Bone marrow (tissue), 2 donors: ENCODE measurements around the gene PGAP3.
"Not testable (repeated sequence)": the region's sequence is repeated elsewhere in the genome, so short reads cannot be mapped to it uniquely, and the experiment has no call there.

Experiments
- DNase-seq, 2 donors: peaks; one replicate each; lab custom pipeline; 2025; lab: John Stamatoyannopoulos, UW

The PGAP3 gene

DNA sequence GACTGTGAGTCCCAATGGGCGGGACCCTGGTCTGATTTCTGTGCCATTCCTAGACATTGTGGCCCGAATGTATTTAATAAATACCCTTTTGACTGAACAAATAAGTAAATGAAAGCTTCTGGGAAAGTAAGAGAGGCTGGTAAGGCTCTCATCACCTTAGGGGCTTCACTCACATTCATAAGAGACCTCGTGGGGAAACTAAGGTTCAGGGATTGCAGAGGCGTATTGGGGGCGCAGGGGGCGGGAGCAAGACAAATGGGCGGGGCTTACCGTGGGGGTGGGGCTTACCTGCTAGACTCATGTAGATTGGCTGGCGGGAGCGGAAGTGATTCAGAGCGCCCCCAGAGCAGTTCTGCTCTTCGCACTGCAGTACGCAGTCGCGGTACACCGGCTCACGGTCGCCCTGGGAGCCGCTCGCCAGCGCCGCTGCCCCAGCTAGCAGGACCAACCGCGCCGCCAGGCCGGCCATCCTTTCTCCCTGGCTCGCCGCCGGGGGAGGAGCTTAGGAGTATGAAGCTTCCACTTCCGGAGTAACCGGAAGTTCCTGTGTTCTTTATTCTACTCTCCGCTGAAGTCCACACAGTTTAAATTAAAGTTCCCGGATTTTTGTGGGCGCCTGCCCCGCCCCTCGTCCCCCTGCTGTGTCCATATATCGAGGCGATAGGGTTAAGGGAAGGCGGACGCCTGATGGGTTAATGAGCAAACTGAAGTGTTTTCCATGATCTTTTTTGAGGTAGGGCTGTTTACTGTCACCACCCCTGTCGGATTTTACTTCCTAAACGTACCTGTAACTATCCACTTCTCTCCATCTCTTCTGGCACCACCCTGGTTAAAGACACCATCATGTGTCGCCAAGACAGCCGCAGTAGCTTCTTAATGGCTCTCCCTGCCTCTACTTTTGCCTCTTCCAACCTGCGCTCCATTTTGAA is at the start of gene PGAP3:
PGAP3 (minus strand) TSS at position 512 of the 929 bp plus-strand sequence; CDS start at position 469, 43 bp downstream.
- peak; percentile 53 to 74 for DNase-seq

- DNase-seq, result no peak
Measured at GRCh38 chr17:39737206-39737759, 49.4 kb upstream of the PGAP3 start.

GRCh38 chr17:39736319-39737165 is 48.7 kb upstream of the PGAP3 start:
- DNase-seq, result no peak

- no peak for DNase-seq
Measured at GRCh38 chr17:39735882-39736281, 48.0 kb upstream of the PGAP3 start.

DNA sequence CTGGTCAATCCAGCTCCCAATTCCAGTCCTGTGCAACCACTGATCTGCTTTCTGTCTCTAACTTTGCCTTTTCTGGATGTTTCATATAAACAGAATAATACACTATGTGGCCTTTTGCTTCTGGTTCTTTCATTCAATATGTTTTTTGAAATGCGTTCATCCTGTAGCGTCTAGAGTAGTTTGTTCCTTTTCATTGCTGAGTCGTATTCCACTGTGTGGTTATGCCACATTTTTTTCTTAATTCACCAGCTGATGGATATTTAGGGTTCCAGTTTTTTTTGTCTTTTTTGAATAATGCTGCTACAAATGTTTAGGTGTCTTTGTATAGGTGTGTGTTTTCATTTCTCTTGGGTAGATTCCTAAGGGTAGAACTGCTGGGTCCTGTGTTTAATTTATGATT is 44.7 kb upstream of the PGAP3 start:
- DNase-seq, result no peak

- DNase-seq, result peak; percentile 60 to 94
Measured at GRCh38 chr17:39730095-39730921, 42.5 kb upstream of the PGAP3 start, which contains the start of gene MIEN1. Gene MIEN1 (minus strand): TSS chr17:39730532. CDS start chr17:39730495, 37 bp downstream.

DNA sequence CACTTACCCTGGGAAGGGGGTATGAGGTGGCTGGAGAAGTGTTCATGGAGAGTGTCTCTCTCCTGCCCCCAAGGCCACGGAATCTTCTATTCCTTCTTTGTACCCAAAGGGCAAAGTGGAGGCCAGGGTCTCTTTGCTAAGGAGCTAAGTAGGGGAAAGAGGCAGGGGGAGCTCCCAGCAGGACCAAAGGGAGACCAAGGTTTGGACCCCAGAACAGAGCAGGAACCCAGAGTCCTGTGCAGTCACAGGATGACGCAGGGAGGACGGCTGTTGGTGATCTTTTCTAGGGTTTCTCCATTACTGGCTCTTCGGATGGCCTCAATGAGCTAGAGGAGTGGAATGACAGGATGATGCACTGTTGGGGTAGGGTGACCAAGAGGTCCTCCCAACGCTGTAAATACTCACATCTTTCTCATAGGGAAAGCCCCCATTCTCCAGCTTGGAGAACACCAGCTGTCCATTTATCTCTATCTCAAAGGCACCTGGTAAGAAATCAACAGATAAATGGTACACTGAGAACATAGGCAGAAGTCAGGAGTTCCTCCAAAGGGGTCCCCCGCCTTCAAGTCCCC is 41.5 kb upstream of the PGAP3 start:
- DNase-seq, result no peak

- no peak for DNase-seq
Measured at GRCh38 chr17:39727556-39727955, 39.7 kb upstream of the PGAP3 start.

GRCh38 chr17:39726617-39727016 is 38.8 kb upstream of the PGAP3 start:
- DNase-seq, result no peak

DNA sequence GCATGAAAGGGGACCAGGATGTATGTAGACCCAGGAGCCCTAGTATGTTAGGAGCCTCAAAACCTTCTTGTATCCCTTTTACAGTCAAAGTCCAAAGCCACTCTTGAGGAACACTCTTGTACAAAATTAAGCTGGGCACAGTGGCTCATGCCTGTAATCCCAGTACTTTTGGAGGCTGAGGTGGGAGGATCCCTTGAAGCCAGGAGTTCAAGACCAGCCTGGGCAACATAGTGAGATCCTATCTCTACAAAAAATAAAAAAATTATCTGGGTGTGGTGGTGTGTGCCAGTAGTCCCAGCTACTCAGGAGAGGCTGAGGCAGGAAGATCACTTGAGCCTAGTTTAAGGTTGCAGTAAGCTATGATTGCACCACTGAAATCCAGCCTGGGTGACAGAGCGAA is 38.1 kb upstream of the PGAP3 start:
- not testable (repeated sequence) for DNase-seq

- no peak for DNase-seq
Measured at GRCh38 chr17:39724731-39725130, 36.9 kb upstream of the PGAP3 start.

DNA sequence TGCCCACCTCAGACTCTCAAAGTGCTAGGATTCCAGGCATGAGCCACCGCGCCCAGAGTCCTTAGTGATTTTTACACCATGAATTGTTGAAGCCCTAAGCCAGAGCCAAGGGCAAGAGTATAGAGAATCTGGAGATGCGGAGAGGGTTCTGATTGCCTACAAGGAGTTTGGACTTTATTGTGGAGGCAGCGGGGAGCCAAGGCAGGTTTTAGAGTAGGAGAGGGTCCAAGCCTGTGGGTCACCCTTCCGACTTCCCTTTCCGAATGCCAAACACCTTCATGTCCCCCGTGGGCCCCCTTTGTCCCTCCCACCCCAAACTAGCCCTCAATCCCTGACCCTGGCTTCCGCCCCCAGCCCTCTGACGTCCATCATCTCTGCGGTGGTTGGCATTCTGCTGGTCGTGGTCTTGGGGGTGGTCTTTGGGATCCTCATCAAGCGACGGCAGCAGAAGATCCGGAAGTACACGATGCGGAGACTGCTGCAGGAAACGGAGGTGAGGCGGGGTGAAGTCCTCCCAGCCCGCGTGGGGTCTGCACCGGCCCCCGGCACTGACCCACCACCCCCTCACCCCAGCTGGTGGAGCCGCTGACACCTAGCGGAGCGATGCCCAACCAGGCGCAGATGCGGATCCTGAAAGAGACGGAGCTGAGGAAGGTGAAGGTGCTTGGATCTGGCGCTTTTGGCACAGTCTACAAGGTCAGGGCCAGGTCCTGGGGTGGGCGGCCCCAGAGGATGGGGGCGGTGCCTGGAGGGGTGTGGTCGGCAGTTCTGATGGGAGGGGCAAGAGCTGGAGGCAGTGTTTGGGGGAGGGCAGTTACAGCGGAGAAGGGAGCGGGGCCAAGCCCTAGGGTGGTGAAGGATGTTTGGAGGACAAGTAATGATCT is 35.4 kb upstream of the PGAP3 start:
- no peak for DNase-seq

DNA sequence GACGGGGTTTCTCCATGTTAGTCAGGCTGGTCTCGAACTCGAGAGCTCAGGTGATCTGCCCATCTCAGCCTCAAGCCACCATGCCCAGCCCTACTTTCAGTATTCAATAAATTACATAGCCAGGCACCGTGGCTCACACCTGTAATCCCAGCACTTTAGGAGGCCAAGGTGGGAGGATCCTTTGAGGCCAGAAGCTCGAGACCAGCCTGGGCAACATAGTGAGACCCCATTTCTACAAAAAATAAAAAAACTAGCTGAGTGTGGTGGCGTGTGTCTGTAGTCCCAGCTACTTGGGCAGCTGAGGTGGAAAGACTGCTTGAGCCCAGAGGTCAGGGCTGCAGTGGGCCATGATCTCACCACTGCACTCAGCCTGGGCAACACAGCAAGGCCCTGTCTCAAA is 34.2 kb upstream of the PGAP3 start:
- DNase-seq, result no peak

DNA sequence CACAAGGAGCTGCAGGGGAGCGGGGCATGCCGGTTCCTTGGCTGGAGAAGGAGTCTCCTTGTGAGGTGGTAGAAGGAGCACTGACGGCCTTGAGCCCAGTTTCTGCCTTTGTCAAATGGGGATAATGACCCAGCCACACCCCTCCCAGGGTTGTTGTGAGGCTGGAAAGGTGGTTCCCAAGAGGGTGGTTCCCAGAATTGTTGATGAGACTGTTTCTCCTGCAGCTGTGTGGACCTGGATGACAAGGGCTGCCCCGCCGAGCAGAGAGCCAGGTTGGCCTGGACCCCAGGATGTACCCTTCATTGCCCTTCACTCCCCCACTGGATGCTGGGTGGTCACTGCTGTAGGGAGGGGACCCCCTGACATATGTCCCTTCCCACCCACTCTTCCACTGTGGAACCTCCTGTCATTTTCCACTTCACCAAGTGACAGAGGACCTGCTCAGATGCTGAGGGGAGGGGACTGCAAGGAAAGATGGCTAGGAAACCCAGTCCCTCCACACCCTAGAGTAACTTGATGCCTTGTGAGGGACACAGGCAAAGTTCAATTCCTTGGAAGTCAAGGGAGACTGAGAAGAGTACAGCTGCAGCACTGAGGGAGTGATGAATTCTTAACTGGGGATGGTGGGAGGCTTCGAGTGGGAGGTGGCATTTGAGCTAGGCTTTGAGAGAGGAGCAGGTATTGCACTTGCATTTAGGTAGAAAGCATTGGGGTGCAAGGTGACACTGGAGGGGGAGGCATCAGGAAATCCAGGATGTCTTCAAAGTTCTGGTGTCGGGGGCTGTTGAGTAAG is 31.9 kb upstream of the PGAP3 start:
- no peak for DNase-seq

DNA sequence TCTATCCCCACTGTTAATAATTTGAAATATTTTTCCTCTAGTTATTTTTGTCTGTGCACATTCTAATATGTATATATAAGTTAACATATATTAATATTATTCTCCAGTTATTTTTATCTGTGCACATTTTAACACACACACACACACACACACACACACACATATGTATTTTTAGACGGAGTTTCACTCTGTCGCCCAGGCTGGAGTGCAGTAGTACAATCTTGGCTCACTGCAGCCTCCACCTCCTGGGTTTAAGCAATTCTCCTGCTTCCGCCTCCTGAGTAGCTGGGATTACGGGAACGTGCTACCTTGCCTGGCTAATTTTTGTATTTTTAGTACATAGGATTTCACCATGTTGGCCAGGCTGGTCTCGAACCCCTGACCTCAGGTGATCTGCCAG is 29.8 kb upstream of the PGAP3 start:
- DNase-seq, result no peak

- no peak for DNase-seq
Measured at GRCh38 chr17:39716879-39717536, 29.2 kb upstream of the PGAP3 start.

- DNase-seq, result no peak
Measured at GRCh38 chr17:39716073-39716818, 28.4 kb upstream of the PGAP3 start.
